K562 (cell line): ENCODE measurements around the gene PRCP. TPM values are rescaled to one million over a fixed set of nuclear protein-coding genes. Genes with fewer than 3 reads are reported as not detected.

Source experiments
- BACH1 ChIP-seq: fragments of 200-800 bp; sonication (Bioruptor generic); IDR thresholded peaks from 2 replicates; pipeline ENCODE4 v1.6.1; 2016; ENCODE audit warnings: missing genetic modification characterization, missing compliant biosample characterization
- CEBPB ChIP-seq: fragments of 450-650 bp; IDR thresholded peaks from 2 replicates; pipeline ENCODE4 v1.6.1; 2016; ENCODE audit warnings: missing genetic modification characterization, missing compliant biosample characterization
- CEBPG ChIP-seq, 3 experiments: fragments of 200-800 bp in 1 of 3; sonication (Bioruptor generic) in 1 of 3; sonication (generic) in 1 of 3; formaldehyde crosslinking in 1 of 3; IDR thresholded peaks in 2 of 3; conservative IDR thresholded peaks in 1 of 3; 2 replicates each; pipeline versions ENCODE4 v1.6.1 to v1.8.0; 2016 to 2022; ENCODE audit warnings: missing compliant biosample characterization in 2 of 3, missing genetic modification characterization in 2 of 3, mild to moderate bottlenecking in 1 of 3, missing genetic modification reagents in 1 of 3
- CHD2 ChIP-seq: IDR thresholded peaks from 2 replicates; pipeline ENCODE4 v1.6.1; 2011; ENCODE audit warnings: low read depth, low read length
- ETS1 ChIP-seq: conservative IDR thresholded peaks from 2 replicates; pipeline ENCODE4 v1.6.1; 2011; ENCODE audit warnings: low read depth, mild to moderate bottlenecking, low read length; ENCODE audit not compliant: control insufficient read depth
- ETV6 ChIP-seq, 3 experiments: fragments of 150-350 bp in 1 of 3; sonication (generic) in 1 of 3; formaldehyde crosslinking in 1 of 3; IDR thresholded peaks; 2 replicates each; pipeline versions ENCODE4 v1.6.1 to v1.8.0; 2014 to 2022; ENCODE audit warnings: borderline replicate concordance in 2 of 3, low read depth in 2 of 3, antibody characterized with exemption in 1 of 3, low read length in 1 of 3, mild to moderate bottlenecking in 1 of 3, missing genetic modification reagents in 1 of 3
- FOXA3 ChIP-seq, 2 experiments: fragments of 450-650 bp in 1 of 2; sonication (generic) in 1 of 2; formaldehyde crosslinking; IDR thresholded peaks in 1 of 2; conservative IDR thresholded peaks in 1 of 2; 2 replicates each; pipeline versions ENCODE4 v1.4.0 to v1.8.0; 2020 to 2022; ENCODE audit warnings: mild to moderate bottlenecking in 2 of 2, missing genetic modification reagents in 1 of 2
- HDAC6 ChIP-seq: IDR thresholded peaks from 2 replicates; pipeline ENCODE4 v1.6.1; 2012; ENCODE audit warnings: low read depth, mild to moderate bottlenecking, control low read depth, inconsistent platforms, low read length, moderate library complexity
- HMG20A ChIP-seq: fragments of 450-650 bp; formaldehyde crosslinking; conservative IDR thresholded peaks from 2 replicates; pipeline ENCODE4 v1.4.0; 2020; ENCODE audit warnings: mild to moderate bottlenecking, mixed read lengths
- HNRNPH1 ChIP-seq: fragments of 200-400 bp; formaldehyde crosslinking; optimal IDR thresholded peaks from 2 replicates; pipeline ENCODE3; 2017; ENCODE audit warnings: low read depth, mild to moderate bottlenecking, low read length, moderate library complexity
- KLF1 ChIP-seq: fragments of 450-650 bp; IDR thresholded peaks from 2 replicates; pipeline ENCODE4 v1.6.1; 2016; ENCODE audit warnings: missing genetic modification characterization, missing compliant biosample characterization
- MYC ChIP-seq, 2 experiments: fragments of 250-450 bp in 1 of 2; sonication (Bioruptor Pico) in 1 of 2; IDR thresholded peaks; 2 replicates each; pipeline versions ENCODE4 v1.5.1 to v1.6.1; 2012 to 2021; ENCODE audit warnings: low read depth in 2 of 2, borderline replicate concordance in 1 of 2, improper control_type of control experiment in 1 of 2, low read length in 1 of 2, mild to moderate bottlenecking in 1 of 2, moderate library complexity in 1 of 2
- NR1H2 ChIP-seq: sonication (generic); formaldehyde crosslinking; IDR thresholded peaks from 2 replicates; pipeline ENCODE4 v1.4.0; 2020; ENCODE audit warnings: mild to moderate bottlenecking, missing genetic modification reagents
- NUFIP1 ChIP-seq: fragments of 450-650 bp; IDR thresholded peaks from 2 replicates; pipeline ENCODE4 v1.6.1; 2018; ENCODE audit not compliant: partially characterized antibody
- PCBP2 ChIP-seq: fragments of 200-400 bp; formaldehyde crosslinking; IDR thresholded peaks from 2 replicates; pipeline ENCODE4 v1.6.1; 2018; ENCODE audit warnings: low read length, low read depth, mild to moderate bottlenecking, moderate library complexity; ENCODE audit not compliant: poor library complexity, severe bottlenecking
- TAF15 ChIP-seq: fragments of 200-400 bp; formaldehyde crosslinking; IDR thresholded peaks from 2 replicates; pipeline ENCODE4 v1.6.1; 2017; ENCODE audit warnings: mild to moderate bottlenecking, low read depth, low read length, moderate library complexity
- TBL1XR1 ChIP-seq, 2 experiments: IDR thresholded peaks; 2 replicates each; pipeline ENCODE4 v1.6.1; 2012; ENCODE audit warnings: improper control_type of control experiment in 2 of 2, low read length in 2 of 2, mild to moderate bottlenecking in 1 of 2
- TCF7L2 ChIP-seq: fragments of 150-350 bp; IDR thresholded peaks from 2 replicates; pipeline ENCODE4 v1.6.1; 2016; ENCODE audit warnings: low read depth, mild to moderate bottlenecking, low read length, moderate library complexity
- ZBTB33 ChIP-seq: sonication (generic); formaldehyde crosslinking; IDR thresholded peaks from 2 replicates; pipeline ENCODE4 v1.8.1; 2023; ENCODE audit warnings: mild to moderate bottlenecking, missing genetic modification reagents
- ZFX ChIP-seq: sonication (generic); formaldehyde crosslinking; IDR thresholded peaks from 2 replicates; pipeline ENCODE4 v1.8.0; 2022; ENCODE audit warnings: mild to moderate bottlenecking, missing genetic modification reagents, moderate library complexity
- ZNF561 ChIP-seq: fragments of 450-650 bp; formaldehyde crosslinking; conservative IDR thresholded peaks from 2 replicates; pipeline ENCODE4 v1.4.0; 2020; ENCODE audit warnings: mild to moderate bottlenecking, moderate library complexity
- ZNF780A ChIP-seq: fragments of 250-450 bp; sonication (Bioruptor Pico); IDR thresholded peaks from 2 replicates; pipeline ENCODE4 v1.5.0; 2021; ENCODE audit warnings: mild to moderate bottlenecking
- polyA plus RNA-seq, 8 experiments: library from polyadenylated mRNA; depleted of rRNA in 4 of 8; stranded (reverse) in 5 of 8; unstranded in 3 of 8; fragments of >200 nt; fragmentation: Nextera tagmentation in 2 of 8; fragmentation: Illumina TruSeq in 1 of 8; extraction: Ambion mirVana in 2 of 8; extraction: Trizol in 1 of 8; gene quantifications; 2 replicates each; pipeline versions ENCODE4 v1.2.1 to v1.2.3, GENCODE V29; 2011 to 2014; ENCODE audit warnings: inconsistent platforms in 1 of 8, missing spikeins in 1 of 8
- total RNA-seq, 7 experiments: library from RNA; depleted of rRNA in 6 of 7; stranded (reverse); fragments of >200 nt in 6 of 7; fragmentation: Illumina TruSeq in 2 of 7; extraction: Trizol in 2 of 7; gene quantifications; 2 replicates each; pipeline versions ENCODE4 v1.2.1 to v1.2.3, GENCODE V29; 2011 to 2021; ENCODE audit warnings: low replicate concordance in 1 of 7

The PRCP gene
- total and polyA plus RNA-seq, 9 of the 15 experiments (the other 6 are each of a cell fraction or from before 2014, with no cell fraction given): 9.5 to 43.1 (median 23.2) TPM

GRCh38 chr11:82900277-82901164, at the start of gene PRCP (continued):
- TF ChIP-seq FOXA3 (CRISPR knock-in tag; conservative IDR thresholded peaks at IDR 0.05 in 1 of 2, IDR thresholded peaks at IDR 0.05 in 1 of 2) (peak in 1 of 2 experiments; percentile 49; a peak in 1 of 4 replicates), CEBPB (peak; percentile 98), NR1H2 (CRISPR knock-in tag) (no peak), KLF1 (tag) (no peak), HNRNPH1 (no peak), PCBP2 (no peak), MYC (IDR thresholded peaks at IDR 0.05; ENCODE audit: low read depth, low read length) (no peak), MYC (CRISPR knock-in tag; IDR thresholded peaks at IDR 0.05; ENCODE audit: borderline replicate concordance, low read depth) (no peak), TAF15 (no peak), ETS1 (peak; percentile 68; the same call in 1 of the 2 replicates), NUFIP1 (no peak), BACH1 (tag) (no peak), ZBTB33 (CRISPR knock-in tag) (no peak), TBL1XR1 (IDR thresholded peaks at IDR 0.05; ENCODE audit: low read length in 2 of 2) (peak; percentile 15 to 20; a peak in 1 of 4 replicates), TCF7L2 (no peak), HMG20A (CRISPR knock-in tag) (no peak), ZNF561 (CRISPR knock-in tag) (no peak), ETV6 (IDR thresholded peaks at IDR 0.05; ENCODE audit: borderline replicate concordance in 1 of 2, low read depth in 2 of 2, low read length in 1 of 2) (no peak), ETV6 (CRISPR knock-in tag; IDR thresholded peaks at IDR 0.05; ENCODE audit: borderline replicate concordance) (no peak), ZNF780A (CRISPR knock-in tag) (no peak), ZFX (CRISPR knock-in tag) (peak; percentile 95), CEBPG (CRISPR knock-in tag; IDR thresholded peaks at IDR 0.05) (peak; percentile 94), CEBPG (tag; conservative IDR thresholded peaks at IDR 0.05 in 1 of 2, IDR thresholded peaks at IDR 0.05 in 1 of 2) (peak; percentile 87 to 90), HDAC6 (no peak), CHD2 (no peak)
